GM23248 (cell line): Measurements from ENCODE around the gene CYP4F12.

Source experiments
- EZH2 ChIP-seq: fragments of 200-600 bp; sonication (generic); IDR thresholded peaks from 2 replicates; pipeline ENCODE4 v1.6.1; 2018; ENCODE audit warnings: antibody characterized with exemption, mild to moderate bottlenecking; ENCODE audit not compliant: insufficient read depth, poor library complexity, severe bottlenecking
- EZH2phosphoT487 ChIP-seq: fragments of 200-600 bp; sonication (generic); IDR thresholded peaks from 2 replicates; pipeline ENCODE4 v1.6.1; 2018; ENCODE audit warnings: antibody characterized with exemption, moderate library complexity, mild to moderate bottlenecking, low read depth; ENCODE audit not compliant: insufficient read depth

- TF ChIP-seq EZH2phosphoT487 (no peak), EZH2 (no peak)
Measured at GRCh38 chr19:15717809-15718208, 44.9 kb downstream of the CYP4F12 start.
